CD4-positive, alpha-beta T cell treated with Interleukin-1 beta for 1 hour (primary cell): ENCODE results near the gene SERINC5.
A peak's percentile ranks its signal among the peaks of the same experiment; 100 is the strongest.

Source experiments
- DNase-seq, 2 donors: peaks; one replicate each; pipeline ENCODE4 v3.0.0-alpha.2; 2020 to 2022

Gene SERINC5

GRCh38 chr5:80251636-80252035 is 4.2 kb downstream of the SERINC5 start:
- DNase-seq, result peak in 1 of 2 donors; percentile 7

GRCh38 chr5:80250801-80251200 is 5.0 kb downstream of the SERINC5 start:
- no peak for DNase-seq

GRCh38 chr5:80249901-80250300 is 5.9 kb downstream of the SERINC5 start:
- no peak for DNase-seq

GRCh38 chr5:80248378-80248777 is 7.5 kb downstream of the SERINC5 start:
- no peak for DNase-seq

- peak; percentile 36 to 42 for DNase-seq
Observed at GRCh38 chr5:80246995-80247729, 8.7 kb downstream of the SERINC5 start.

- no peak for DNase-seq
Observed at GRCh38 chr5:80246001-80246758, 9.7 kb downstream of the SERINC5 start.

- no peak for DNase-seq
Observed at GRCh38 chr5:80243567-80243966, 12.3 kb downstream of the SERINC5 start.

- DNase-seq, result no peak
Observed at GRCh38 chr5:80242849-80243248, 13.0 kb downstream of the SERINC5 start.

GRCh38 chr5:80240368-80240986 is 15.4 kb downstream of the SERINC5 start:
- DNase-seq, result no peak

- no peak for DNase-seq
Observed at GRCh38 chr5:80239680-80240367, 16.0 kb downstream of the SERINC5 start.

GRCh38 chr5:80238778-80239679 is 16.8 kb downstream of the SERINC5 start:
- no peak for DNase-seq

- DNase-seq, result peak in 1 of 2 donors; percentile 46
Observed at GRCh38 chr5:80238097-80238496, 17.8 kb downstream of the SERINC5 start.

GRCh38 chr5:80237243-80237642 is 18.6 kb downstream of the SERINC5 start:
- no peak for DNase-seq

- no peak for DNase-seq
Observed at GRCh38 chr5:80234116-80234948, 21.5 kb downstream of the SERINC5 start.

GRCh38 chr5:80231693-80232092 is 24.2 kb downstream of the SERINC5 start:
- no peak for DNase-seq

- no peak for DNase-seq
Observed at GRCh38 chr5:80231243-80231642, 24.6 kb downstream of the SERINC5 start.

- no peak for DNase-seq
Observed at GRCh38 chr5:80230269-80230992, 25.4 kb downstream of the SERINC5 start.

- no peak for DNase-seq
Observed at GRCh38 chr5:80229902-80230255, 26.0 kb downstream of the SERINC5 start.

- no peak for DNase-seq
Observed at GRCh38 chr5:80227979-80228596, 27.8 kb downstream of the SERINC5 start.

- no peak for DNase-seq
Observed at GRCh38 chr5:80225934-80226326, 29.9 kb downstream of the SERINC5 start.
